Measurements from ENCODE around the gene C16orf96. TPM values are rescaled to one million over a fixed set of nuclear protein-coding genes. Genes with fewer than 3 reads are reported as not detected.

Gene C16orf96
- total and polyA plus RNA-seq, 2 donors (not counting 1 experiment from before 2014, with no cell fraction given) = 0.31 to 0.79 TPM

DNA sequence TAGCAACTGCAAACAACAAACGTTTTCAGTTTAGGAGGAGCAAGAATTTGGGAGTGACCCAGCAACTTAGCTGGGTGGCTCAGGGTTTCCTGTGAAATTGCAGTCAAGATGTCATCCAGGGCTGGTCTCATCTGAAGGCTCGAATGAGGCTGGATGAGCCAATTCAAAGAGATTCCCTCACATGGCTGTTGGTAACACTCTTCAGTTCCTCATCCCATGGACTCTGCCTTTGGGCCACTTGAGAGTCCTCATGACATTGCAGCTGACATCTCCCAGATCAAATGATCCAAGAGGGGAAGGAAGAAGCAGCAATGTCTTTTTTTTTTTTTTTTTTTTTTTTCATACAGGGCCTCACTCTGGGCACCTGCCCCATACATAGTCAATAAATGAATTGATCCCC is 32.2 kb downstream of the C16orf96 start:
- Histone ChIP-seq H3K9me3 (ENCODE audit: control extremely low read depth in 1 of 3, control insufficient read depth in 2 of 3, insufficient read depth in 1 of 3, low read length in 2 of 3) (peaks cover 0 to 7% (median 0%) of the 10 kb centered on the region in 3 donors), H3K4me1 (ENCODE audit: control insufficient read depth in 2 of 2, insufficient read depth in 2 of 2, low read length in 2 of 2) (peaks cover 0 to 6% of the 10 kb centered on the region in 2 donors), H4K20me1 (ENCODE audit: control insufficient read depth, insufficient read depth, low read length, poor library complexity, severe bottlenecking) (no peaks in the 10 kb centered on the region), H3K4me2 (replicated peaks; ENCODE audit: low read depth, low read length, poor library complexity, severe bottlenecking) (no peak overlapping the region), H3K4me3 (ENCODE audit: control extremely low read depth in 1 of 5, extremely low read depth in 1 of 5, insufficient read depth in 1 of 5, low read depth in 2 of 5, low read length in 4 of 5) (no peak overlapping the region), H2AFZ (ENCODE audit: insufficient read depth, low read depth, low read length, poor library complexity, severe bottlenecking) (no peak overlapping the region), H3K27me3 (replicated peaks in 1 of 4; ENCODE audit: control extremely low read depth in 1 of 4, control insufficient read depth in 3 of 4, insufficient read depth in 4 of 4, low read length in 3 of 4) (peaks cover 0 to 13% (median 0%) of the 10 kb centered on the region in 4 experiments), H3K36me3 (replicated peaks in 1 of 2; ENCODE audit: control extremely low read depth in 1 of 2, control insufficient read depth in 1 of 2, extremely low read depth in 1 of 2, insufficient read depth in 2 of 2, low read length in 1 of 2) (no peaks in the 10 kb centered on the region), H3K9ac (ENCODE audit: low read length) (no peak overlapping the region), H3K79me2 (ENCODE audit: control insufficient read depth, insufficient read depth, low read length) (no peaks in the 10 kb centered on the region), H3K27ac (ENCODE audit: low read length in 2 of 2) (no peak overlapping the region)
- Mint-ChIP-seq H3K27me3 (peaks cover 11% of the 10 kb centered on the region), H3K9me3 (ENCODE audit: insufficient read depth) (no peaks in the 10 kb centered on the region), H3K4me3 (no peak overlapping the region), H3K4me1 (no peaks in the 10 kb centered on the region), H3K27ac (no peak overlapping the region)
- ChIA-PET POLR2A (no interaction called here), CTCF (interaction anchor here (0.7 to 1.5 kb wide), 2 partner anchors 80 to 83 kb away, joined by 4 to 7 read pairs; no protein-coding TSS in a partner anchor)
- ATAC-seq (ENCODE audit: low read depth) (no peak), DNase-seq (no peak)
- intact Hi-C loops (cut with micrococcal nuclease) = no loop called here
- TF ChIP-seq EZH2 (IDR thresholded peaks at IDR 0.05; ENCODE audit: borderline replicate concordance, insufficient read depth, low read depth, low read length, poor library complexity, severe bottlenecking) = no peak
- TF ChIP-seq, protein P1, sequence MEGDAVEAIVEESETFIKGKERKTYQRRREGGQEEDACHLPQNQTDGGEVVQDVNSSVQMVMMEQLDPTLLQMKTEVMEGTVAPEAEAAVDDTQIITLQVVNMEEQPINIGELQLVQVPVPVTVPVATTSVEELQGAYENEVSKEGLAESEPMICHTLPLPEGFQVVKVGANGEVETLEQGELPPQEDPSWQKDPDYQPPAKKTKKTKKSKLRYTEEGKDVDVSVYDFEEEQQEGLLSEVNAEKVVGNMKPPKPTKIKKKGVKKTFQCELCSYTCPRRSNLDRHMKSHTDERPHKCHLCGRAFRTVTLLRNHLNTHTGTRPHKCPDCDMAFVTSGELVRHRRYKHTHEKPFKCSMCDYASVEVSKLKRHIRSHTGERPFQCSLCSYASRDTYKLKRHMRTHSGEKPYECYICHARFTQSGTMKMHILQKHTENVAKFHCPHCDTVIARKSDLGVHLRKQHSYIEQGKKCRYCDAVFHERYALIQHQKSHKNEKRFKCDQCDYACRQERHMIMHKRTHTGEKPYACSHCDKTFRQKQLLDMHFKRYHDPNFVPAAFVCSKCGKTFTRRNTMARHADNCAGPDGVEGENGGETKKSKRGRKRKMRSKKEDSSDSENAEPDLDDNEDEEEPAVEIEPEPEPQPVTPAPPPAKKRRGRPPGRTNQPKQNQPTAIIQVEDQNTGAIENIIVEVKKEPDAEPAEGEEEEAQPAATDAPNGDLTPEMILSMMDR (IDR thresholded peaks at IDR 0.05) = no peak
- WGBS (ENCODE audit: insufficient coverage) = 83% methylated on average over 2 of the region's 2 CpGs

DNA sequence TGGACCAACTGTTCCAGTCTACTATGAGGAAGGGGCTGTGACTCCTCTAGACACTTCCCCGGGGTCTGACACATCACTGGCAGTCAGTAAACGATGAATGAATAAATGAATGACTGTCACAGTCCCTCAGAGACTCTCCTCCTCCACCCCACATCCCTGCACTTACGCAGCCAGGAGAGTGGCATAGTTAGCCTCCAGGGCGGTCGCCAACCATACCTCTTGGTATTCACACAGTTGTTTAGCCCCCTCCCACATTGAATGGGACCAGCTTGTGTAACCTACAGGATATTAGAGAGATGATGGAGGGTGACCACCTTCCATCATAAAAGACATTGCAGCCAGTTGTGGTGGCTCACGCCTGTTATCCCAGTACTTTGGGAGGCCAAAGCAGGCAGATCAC is 32.8 kb downstream of the C16orf96 start:
- Mint-ChIP-seq H3K9me3 (ENCODE audit: insufficient read depth) (no peaks in the 10 kb centered on the region), H3K27ac (no peak overlapping the region), H3K27me3 (peaks cover 11% of the 10 kb centered on the region), H3K4me1 (no peaks in the 10 kb centered on the region), H3K4me3 (no peak overlapping the region)
- Histone ChIP-seq H3K4me1 (ENCODE audit: control insufficient read depth in 2 of 2, insufficient read depth in 2 of 2, low read length in 2 of 2) (peaks cover 0 to 6% of the 10 kb centered on the region in 2 donors), H3K36me3 (replicated peaks in 1 of 2; ENCODE audit: control extremely low read depth in 1 of 2, control insufficient read depth in 1 of 2, extremely low read depth in 1 of 2, insufficient read depth in 2 of 2, low read length in 1 of 2) (no peaks in the 10 kb centered on the region), H3K27ac (ENCODE audit: low read length in 2 of 2) (no peak overlapping the region), H3K27me3 (replicated peaks in 1 of 4; ENCODE audit: control extremely low read depth in 1 of 4, control insufficient read depth in 3 of 4, insufficient read depth in 4 of 4, low read length in 3 of 4) (peaks cover 0 to 13% (median 0%) of the 10 kb centered on the region in 4 experiments), H3K4me3 (ENCODE audit: control extremely low read depth in 1 of 5, extremely low read depth in 1 of 5, insufficient read depth in 1 of 5, low read depth in 2 of 5, low read length in 4 of 5) (no peak overlapping the region), H3K9ac (ENCODE audit: low read length) (no peak overlapping the region), H3K4me2 (replicated peaks; ENCODE audit: low read depth, low read length, poor library complexity, severe bottlenecking) (no peak overlapping the region), H3K9me3 (ENCODE audit: control extremely low read depth in 1 of 3, control insufficient read depth in 2 of 3, insufficient read depth in 1 of 3, low read length in 2 of 3) (peaks cover 0 to 7% (median 0%) of the 10 kb centered on the region in 3 donors), H3K79me2 (ENCODE audit: control insufficient read depth, insufficient read depth, low read length) (no peaks in the 10 kb centered on the region), H4K20me1 (ENCODE audit: control insufficient read depth, insufficient read depth, low read length, poor library complexity, severe bottlenecking) (no peaks in the 10 kb centered on the region), H2AFZ (ENCODE audit: insufficient read depth, low read depth, low read length, poor library complexity, severe bottlenecking) (no peak overlapping the region)
- TF ChIP-seq, protein P1 (IDR thresholded peaks at IDR 0.05) = no peak
- TF ChIP-seq EZH2 (IDR thresholded peaks at IDR 0.05; ENCODE audit: borderline replicate concordance, insufficient read depth, low read depth, low read length, poor library complexity, severe bottlenecking) = no peak
- DNase-seq (no peak), ATAC-seq (ENCODE audit: low read depth) (no peak)
- ChIA-PET POLR2A (no interaction called here), CTCF (interaction anchor here (0.7 to 1.5 kb wide), 2 partner anchors 80 to 83 kb away, joined by 4 to 7 read pairs; no protein-coding TSS in a partner anchor)
- WGBS (ENCODE audit: insufficient coverage) = 100% methylated on average over 1 of the region's 6 CpGs
- intact Hi-C loops (cut with micrococcal nuclease) = no loop called here
